Left ventricle myocardium superior (tissue), 1 donor: ENCODE measurements around the gene FKBP4. TPM values are rescaled to one million over a fixed set of nuclear protein-coding genes. Genes with fewer than 3 reads are reported as not detected.
"Not testable (repeated sequence)": the region's sequence is repeated elsewhere in the genome, so short reads cannot be mapped to it uniquely, and the experiment has no call there.

Experiments
- ATAC-seq: fragments of 200-7000 bp; cut with Tn5 transposase; one replicate; pipeline ENCODE4 v1.9.1; 2020; ENCODE audit warnings: mild to moderate bottlenecking, moderate library complexity
- DNase-seq: peaks from one replicate; pipeline ENCODE4 v3.0.0-alpha.2; 2020
- intact Hi-C: fragments of 100-400 bp; cut with micrococcal nuclease; formaldehyde crosslinking; loops from one replicate; pipeline ENCODE4 v1.11.0; 2022
- long read RNA-seq: library from polyadenylated mRNA; unstranded; transcript quantifications from one replicate; pipeline ENCODE4 v2.0.0, GENCODE V29; 2021
- total RNA-seq: library from RNA; stranded (reverse); fragmentation: NEBNext Ultra II Directional; extraction: Animal tissue kit (Norgen Biotek cat#: 25700); gene quantifications from one replicate; pipeline ENCODE4 v1.2.1, GENCODE V29; 2021
- donor health status: DM: no; HTN: yes; CAD: no; lungs with severe emphysema.

FKBP4 gene, protein sequence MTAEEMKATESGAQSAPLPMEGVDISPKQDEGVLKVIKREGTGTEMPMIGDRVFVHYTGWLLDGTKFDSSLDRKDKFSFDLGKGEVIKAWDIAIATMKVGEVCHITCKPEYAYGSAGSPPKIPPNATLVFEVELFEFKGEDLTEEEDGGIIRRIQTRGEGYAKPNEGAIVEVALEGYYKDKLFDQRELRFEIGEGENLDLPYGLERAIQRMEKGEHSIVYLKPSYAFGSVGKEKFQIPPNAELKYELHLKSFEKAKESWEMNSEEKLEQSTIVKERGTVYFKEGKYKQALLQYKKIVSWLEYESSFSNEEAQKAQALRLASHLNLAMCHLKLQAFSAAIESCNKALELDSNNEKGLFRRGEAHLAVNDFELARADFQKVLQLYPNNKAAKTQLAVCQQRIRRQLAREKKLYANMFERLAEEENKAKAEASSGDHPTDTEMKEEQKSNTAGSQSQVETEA
- 59.0 TPM for total RNA-seq
- long read RNA-seq, transcript FKBP4-201 (10 exons, 3,732 nt), result major isoform, 90 of 104 reads
- long read RNA-seq, partial matches to known transcripts, result 9 of 104 reads
- long read RNA-seq, other reads (novel, unspliced or antisense), result 5 of 104 reads

DNA sequence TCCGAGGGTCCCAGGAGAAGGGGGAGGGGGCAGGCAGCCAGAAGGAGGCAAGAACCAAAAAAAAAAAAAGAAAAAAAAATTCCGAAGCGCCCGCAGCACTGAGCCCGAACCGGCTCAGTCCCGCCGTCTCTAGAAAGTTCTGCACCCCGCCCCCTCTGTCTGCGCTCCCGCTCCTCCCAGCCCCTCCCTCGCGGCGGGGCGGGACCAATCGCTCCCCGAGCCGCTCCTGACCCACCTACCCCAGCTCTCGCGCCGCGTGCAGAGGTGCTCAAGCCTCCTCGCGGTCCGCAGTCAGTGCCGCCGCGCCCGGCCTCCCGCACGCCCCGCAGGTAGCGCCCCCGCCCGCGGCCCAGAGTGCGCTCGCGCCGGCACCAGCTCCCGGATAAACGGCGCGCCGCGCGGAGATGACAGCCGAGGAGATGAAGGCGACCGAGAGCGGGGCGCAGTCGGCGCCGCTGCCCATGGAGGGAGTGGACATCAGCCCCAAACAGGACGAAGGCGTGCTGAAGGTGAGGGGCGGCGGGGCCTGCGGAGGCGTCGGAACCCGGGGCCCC lies at the start of gene FKBP4:
Gene FKBP4, plus strand, starts transcription at position 235 of the 554 bp plus-strand sequence. Its CDS starts 170 bp downstream, at position 405.
- peak; percentile 94 for DNase-seq
- peak; percentile 91 for ATAC-seq
- intact Hi-C loops, result no loop called here

DNA sequence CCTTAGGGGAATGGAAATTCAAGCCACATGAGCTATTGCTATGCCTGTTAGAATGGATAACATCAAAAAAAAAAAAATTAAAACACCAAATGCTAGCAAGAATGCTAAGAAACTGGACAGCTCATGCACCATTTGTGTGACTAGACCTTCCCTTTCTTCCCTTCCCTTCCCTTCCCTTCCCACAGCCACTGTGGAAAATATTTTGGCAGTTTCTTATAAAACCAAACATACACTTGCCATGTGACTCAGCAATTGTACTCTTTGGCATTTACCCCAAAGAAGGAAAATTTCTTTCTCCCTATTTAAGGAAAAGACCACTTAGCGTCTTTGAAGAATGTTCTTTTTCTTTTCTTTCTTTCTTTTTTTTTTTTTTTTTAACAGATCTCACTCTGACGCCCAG lies 49.1 kb upstream of the FKBP4 start:
- DNase-seq (no peak), ATAC-seq (no peak)
- intact Hi-C loops, result no loop called here

DNA sequence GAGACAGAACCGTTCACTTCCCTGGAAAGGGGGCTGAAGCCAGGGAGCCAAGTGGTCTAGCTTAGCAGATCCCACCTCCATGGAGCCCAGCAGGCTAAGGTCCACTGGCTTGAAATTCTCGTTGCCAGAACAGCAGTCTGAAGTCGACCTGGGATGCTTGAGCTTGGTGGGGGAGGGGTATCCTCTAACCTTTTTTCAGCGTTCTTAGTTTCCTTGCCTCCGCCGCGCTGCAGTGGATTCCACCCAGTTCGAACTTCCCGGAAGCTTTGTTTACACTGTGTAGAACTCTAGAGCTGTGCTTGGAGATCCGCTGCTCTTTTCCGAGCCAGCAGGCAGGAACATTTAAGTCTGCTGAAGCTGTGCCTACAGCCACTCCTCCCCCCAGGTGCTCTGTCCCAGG lies 45.2 kb upstream of the FKBP4 start:
- ATAC-seq, result no peak
- intact Hi-C loops, result no loop called here
- no peak for DNase-seq

DNA sequence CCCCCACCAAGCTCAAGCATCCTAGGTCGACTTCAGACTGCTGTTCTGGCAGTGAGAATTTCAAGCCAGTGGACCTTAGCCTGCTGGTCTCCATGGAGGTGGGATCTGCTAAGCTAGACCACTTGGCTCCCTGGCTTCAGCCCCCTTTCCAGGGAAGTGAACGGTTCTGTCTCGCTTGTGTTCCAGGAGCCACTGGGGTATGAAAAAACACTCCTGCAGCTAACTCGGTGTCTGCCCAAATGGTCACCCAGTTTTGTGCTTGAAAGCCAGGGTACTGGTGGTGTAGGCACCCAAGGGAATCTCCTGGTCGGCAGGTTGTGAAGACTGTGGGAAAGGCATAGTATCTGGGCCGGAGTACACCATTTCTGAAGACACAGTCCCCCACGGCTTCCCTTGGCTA lies 44.6 kb upstream of the FKBP4 start:
- no peak for DNase-seq
- intact Hi-C loops, result no loop called here
- no peak for ATAC-seq

DNA sequence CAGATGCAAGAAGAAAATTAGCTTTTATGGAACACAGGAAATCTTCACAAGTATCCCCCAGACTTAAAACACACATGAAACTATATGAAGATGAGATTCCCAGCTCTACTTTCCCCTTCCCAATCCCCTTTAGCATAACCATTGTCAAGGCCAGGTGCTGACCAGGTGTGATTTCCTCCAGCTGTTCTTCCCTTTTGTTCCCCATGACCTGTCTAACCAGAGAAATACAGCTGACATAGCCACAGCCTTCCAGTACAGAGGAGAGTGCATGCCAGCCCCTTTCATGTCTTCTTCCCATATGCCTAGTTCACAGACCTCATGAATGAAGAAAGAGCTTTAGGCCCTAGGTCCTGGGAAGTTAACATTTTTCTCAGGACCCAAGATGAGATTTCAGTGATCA lies 43.5 kb upstream of the FKBP4 start:
- intact Hi-C loops, result no loop called here
- no peak for DNase-seq

DNA sequence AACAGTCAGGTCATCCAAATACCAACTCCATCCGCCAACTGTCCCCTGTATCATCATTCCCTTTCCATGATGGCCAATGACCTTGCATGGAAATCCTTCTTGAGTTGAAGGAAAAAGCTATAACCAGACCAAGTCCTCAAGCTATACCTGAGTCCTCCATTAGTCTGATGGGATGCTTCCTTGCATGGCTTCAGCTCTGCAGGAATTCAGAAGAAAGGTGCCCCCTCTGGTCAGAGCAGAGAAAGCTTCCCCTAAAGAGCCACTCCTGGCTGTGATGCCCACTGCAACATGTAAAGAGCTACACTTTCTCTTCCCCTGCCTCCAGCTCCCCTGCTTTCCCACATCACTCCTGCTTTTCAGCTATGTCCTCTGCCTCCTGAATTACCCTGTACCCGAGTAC lies 43.1 kb upstream of the FKBP4 start:
- DNase-seq (no peak), ATAC-seq (no peak)
- intact Hi-C loops, result no loop called here

More for the DNA sequence above, 43.5 kb upstream of the FKBP4 start:
- no peak for ATAC-seq

DNA sequence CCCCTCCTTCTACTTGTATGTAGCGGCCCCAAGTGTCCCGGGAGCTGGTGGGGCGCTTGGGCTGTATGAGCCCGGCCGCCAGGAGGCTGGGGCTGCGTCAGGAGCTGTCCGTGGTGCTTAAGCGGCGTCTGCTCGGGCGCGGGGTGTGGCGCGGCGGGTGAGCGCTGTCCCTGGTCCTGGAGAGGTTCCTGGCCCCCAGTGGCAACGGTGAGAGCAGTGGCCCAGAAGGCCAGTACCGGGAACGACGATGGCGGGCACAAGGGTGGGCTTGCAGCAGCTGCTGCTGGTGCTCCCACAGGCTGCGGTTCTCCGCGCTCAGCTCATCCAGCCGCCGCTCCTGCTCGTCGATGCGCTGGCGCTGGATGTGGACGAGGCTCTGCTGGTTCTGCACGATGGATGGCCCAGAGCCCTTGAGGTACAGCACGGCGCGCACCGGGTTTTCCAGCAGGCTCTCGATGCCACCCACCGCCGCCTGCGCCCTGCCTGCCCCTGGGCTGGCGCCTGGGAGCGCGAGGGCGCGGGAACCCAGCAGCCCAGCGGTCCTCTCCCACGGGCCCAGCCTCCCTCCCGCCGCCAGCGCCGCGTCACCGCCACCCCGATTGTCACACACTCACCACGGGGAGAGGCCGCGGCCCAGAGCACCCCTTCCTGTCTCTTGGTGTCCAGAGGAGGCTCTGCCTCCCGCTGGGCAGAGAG lies 41.9 kb upstream of the FKBP4 start:
- intact Hi-C loops, result no loop called here
- ATAC-seq (peak; percentile 100), DNase-seq (peak; percentile 88)

DNA sequence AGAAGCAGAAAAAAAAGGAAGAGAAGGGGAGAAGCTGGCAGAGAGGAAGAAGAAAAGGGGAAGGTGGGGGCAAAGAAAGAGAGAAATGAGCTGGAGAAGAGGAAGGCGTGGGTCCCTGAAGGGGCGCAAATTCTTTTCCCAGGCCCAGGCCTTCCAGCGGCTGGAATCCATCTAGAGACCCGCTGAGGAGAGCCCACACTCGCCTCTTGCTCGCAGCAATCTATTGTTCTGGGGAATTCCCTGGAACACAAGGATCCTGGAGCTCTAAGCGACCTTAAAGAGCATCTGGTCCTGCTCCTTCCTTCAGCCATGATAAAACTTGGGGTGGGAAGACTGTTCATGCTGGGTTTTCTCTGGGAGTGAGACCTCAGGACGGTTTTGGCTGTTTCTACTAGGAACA lies 41.2 kb upstream of the FKBP4 start:
- intact Hi-C loops, result no loop called here
- ATAC-seq, result no peak
- no peak for DNase-seq

DNA sequence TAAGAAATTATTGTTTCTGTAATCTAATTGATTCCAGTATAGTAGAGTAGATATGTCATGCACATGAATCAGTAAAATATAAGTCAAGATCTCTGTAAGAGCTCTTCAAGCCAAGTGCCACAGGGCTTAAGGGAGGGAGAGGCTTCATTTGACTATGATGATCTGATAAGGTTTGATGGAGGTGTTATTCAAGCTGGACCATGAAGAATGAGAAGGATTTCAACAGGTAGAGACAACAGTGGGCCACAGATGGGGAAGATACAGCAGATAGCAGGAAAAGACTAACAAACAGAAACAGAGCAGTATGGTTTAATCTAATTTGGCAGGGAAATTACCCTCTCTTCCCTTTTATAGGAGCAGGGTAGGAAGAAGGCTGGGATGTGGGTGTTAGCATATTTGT lies 40.6 kb upstream of the FKBP4 start:
- ATAC-seq (no peak), DNase-seq (no peak)
- intact Hi-C loops, result no loop called here

DNA sequence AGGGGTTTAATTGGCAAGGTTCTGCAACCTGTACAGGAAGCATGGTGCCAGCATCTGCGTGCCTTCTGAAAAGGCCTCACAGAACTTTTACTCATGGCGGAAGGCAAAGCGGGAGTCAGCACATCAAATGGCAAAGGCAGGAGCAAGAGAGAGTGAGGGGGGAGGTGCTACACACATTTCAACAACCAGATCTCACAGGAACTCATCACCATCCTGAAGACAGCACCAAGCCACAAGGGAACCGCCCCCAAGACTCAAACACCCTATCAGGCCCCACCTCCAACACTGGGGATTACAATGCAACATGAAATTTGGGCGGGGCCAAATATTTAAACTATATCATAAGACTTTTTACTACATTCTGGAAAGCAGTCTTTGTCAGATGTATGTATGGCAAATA lies 38.0 kb upstream of the FKBP4 start:
- intact Hi-C loops, result no loop called here
- ATAC-seq (no peak), DNase-seq (no peak)

DNA sequence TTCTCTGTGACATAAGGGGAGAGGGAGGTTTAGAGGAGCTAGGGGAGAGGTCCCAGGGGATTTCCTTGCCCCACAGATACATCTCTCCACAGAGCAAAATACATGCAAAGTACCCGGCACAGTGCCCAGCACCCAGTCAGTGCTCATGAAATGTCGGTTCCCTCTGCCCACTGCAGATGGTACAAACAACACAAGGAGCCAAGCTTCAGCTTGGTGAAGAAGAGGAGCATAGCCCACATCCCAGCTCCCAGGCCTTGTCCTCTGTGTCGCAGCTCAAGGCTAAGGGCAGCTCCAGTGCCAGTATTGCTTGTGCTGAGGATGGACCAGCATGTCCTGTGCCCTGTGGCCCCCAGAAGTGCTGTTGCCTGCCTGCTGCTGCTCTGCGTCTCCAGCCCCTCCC lies 35.0 kb upstream of the FKBP4 start:
- DNase-seq, result no peak
- ATAC-seq, result no peak
- intact Hi-C loops, result no loop called here

DNA sequence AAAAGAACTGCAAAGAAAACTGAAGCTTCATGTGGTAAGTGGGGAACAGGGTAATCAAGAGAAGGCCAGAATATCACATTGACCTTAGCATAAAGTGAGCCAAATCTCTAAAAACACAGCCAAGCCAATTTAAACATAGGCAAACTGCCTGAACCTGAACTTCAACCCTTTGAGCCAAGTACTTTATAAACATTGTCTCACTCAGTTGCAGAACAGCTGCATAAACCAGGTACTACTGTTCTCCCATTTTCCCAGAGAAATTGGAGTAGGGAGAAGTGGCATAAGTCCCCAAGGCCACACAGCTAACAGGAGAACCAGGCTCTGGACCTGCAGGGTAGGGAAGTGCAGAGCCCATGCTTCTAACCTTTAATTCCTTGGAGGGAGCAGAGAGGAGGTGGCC lies 30.4 kb upstream of the FKBP4 start:
- intact Hi-C loops, result no loop called here
- DNase-seq, result no peak
- ATAC-seq, result no peak

DNA sequence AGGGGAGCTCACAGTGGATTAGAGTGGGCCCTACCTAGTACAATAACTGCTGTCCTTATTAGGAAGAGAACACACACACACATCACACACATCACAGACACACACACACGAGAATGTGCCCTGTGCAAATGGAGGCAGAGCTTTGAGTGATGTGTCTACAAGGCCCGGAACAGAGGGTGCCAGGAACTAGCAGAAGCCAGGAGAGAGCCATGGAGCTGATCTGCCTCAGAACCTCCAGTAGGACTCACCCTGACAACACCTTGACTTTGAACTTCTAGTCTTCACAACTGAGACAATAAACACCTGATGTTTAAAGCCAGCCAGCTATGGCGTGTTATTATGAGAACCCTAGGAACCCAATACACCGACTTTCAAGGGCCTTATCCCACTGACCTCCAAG lies 29.7 kb upstream of the FKBP4 start:
- ATAC-seq, result no peak
- no peak for DNase-seq
- intact Hi-C loops, result no loop called here

DNA sequence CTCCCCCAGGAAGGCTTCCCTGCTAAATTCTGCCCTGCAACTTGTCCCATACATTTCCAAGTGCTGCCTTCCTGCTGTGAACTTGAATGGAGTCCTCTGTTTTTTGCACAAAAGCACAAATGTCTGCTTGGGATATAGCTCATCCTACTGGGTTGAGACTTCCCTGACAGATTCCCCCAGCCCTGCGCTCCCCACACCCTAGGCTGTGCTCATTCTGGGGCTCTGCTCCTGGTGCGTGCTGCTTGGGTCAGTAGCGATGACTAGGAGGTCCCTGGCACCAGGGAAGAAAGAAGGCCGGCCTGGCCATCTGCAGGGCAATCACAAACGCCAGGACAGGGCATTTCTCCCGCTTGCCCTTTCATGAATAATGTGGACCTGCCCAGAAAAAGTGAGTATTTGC lies 29.2 kb upstream of the FKBP4 start:
- DNase-seq, result no peak
- ATAC-seq, result no peak
- intact Hi-C loops, result no loop called here

DNA sequence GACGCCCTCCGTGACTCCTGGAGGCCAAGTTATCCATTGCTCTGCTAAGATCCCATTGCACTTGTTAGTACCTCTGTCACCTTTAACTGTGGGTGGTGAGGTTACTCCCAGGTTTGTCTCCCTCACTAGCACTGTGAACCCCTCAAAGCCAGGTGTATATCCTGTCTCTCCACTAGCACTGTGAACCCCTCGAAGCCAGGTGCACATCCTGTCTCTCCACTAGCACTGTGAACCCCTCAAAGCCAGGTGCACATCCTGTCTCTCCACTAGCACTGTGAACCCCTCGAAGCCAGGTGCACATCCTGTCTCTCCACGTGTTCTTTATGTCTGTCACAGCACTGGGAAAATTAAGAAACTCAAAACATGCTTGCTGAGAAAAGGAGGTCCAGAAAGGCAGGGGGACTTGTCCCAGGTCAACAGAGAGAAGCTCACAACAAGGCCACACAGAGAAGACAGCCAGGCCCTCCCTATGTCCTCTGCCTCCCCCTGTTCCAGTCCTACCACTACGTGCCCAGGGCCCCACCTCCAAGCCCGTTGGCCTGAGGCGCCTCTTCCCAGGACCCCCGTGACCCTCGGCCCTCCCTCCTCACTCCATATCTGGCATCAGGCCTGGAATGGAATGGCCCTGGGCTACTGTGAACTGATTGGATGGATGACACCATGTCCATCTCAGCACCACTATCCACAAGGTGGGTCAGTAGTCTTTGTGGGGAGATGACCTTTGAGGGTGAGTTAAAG lies 26.4 kb upstream of the FKBP4 start:
- peak; percentile 28 for ATAC-seq
- intact Hi-C loops, result no loop called here

DNA sequence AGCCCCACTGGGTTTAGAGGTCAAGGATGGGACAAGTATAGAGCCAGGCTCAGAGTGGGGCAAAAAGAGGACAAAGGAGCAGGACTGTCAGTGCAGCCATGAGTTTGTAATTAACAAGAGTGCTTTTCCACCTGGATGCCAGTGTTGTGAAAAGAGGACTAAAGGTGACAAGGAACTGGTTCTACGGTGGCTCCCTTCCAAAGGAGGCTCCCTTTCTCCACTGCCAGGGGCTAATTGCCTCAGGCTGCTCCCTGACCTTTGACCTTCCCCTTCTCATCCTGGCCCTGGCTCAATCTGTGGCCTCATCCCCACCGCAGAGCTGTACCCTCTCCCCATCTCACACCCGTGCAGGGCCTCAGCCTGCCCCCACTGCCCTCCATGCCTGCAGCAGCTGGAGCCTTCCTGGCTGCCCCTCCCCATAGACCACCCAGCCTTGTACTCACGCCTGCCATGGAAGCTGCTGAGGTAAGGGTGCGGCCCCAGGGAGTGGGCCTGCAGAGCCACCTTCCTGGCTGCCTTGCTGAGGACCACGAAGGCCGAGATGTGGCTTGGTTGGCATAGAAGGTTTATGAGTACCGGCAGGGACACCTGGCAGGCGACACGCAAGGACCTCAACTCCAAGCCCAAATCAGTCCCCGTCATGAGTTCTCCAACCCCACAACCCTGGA lies 24.8 kb upstream of the FKBP4 start:
- intact Hi-C loops, result no loop called here
- no peak for DNase-seq
- ATAC-seq, result no peak

More for the DNA sequence above, 26.4 kb upstream of the FKBP4 start:
- DNase-seq, result no peak

DNA sequence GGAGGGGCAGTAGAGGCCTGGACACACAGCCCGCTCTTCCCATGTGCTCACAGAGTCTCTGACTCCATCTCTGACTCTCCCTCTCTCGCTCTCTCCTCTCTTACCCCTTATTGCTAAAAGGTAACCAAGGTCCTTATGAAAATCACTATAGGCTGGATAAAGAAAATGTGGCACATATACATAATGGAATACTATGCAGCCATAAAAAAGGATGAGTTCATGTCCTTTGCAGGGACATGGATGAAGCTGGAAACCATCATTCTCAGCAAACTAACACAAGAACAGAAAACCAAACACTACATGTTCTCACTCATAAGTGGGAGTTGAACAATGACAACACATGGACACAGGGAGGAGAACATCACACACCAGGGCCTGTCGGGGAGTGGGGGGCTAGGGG lies 24.2 kb upstream of the FKBP4 start:
- intact Hi-C loops, ATAC-seq, DNase-seq: not testable (repeated sequence)

DNA sequence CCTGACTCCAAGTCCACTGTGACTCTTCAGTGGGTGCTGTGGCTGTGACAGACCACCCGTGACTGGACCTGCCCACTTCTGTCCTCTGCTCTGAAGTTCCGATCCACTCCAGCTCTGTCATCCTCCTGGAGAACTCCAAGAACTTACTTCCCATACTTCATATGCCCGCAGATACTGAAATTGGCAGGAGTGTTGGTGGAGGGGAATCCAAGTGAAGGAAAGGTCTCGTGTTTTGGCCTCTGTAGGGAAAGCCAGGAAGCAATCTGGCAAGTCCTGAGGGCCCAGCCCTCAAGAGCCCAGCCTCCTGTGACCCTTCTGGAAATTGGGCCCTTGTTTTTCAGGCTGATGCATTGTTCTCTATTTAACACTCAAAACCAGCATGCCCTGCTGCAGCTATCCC lies 22.4 kb upstream of the FKBP4 start:
- ATAC-seq (no peak), DNase-seq (no peak)
- intact Hi-C loops, result no loop called here
